Measurements from ENCODE around the gene KAZN. TPM values are rescaled to one million over a fixed set of nuclear protein-coding genes. Genes with fewer than 3 reads are reported as not detected.

The KAZN gene
- polyA plus RNA-seq, 1 experiment: 5.5 TPM

DNA sequence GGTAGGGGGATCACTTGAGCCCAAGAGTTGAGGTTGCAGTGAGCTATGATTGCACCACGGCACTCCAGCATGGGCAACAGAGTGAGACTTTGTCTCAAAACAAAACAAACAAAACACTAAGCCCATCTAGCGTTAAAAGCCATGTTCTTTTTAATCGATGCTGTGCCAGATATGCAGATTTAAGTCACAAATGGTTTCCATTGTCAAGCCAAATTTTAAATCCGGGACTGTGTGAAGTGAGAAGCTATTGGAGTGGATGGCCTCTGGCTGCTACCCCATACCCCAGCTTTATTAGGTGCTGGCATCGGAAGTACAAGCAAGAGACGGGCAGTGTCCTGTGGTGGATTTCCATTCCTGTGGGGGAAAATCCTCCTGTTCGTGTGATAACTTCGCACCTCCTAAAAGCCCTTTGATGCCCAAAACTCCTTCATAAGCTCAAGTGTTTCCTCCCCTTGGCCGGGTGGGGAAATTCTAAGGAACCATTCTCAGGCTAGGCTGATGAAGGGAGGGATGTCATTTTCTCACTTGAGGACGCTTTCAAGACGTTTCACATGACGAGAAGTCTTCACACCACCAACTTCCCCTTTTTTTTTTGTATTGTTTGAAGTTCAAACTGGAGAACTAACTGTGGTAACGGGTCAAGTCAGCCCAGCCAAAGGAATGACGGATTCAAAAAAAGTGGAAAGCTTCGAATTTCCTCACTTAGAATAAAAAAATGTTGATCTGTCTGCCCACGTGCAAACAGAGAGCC lies 140.8 kb downstream of the KAZN start:
- POLR2A ChIA-PET: no interaction called here
- CTCF ChIA-PET: no interaction called here
- TF ChIP-seq, protein P1, sequence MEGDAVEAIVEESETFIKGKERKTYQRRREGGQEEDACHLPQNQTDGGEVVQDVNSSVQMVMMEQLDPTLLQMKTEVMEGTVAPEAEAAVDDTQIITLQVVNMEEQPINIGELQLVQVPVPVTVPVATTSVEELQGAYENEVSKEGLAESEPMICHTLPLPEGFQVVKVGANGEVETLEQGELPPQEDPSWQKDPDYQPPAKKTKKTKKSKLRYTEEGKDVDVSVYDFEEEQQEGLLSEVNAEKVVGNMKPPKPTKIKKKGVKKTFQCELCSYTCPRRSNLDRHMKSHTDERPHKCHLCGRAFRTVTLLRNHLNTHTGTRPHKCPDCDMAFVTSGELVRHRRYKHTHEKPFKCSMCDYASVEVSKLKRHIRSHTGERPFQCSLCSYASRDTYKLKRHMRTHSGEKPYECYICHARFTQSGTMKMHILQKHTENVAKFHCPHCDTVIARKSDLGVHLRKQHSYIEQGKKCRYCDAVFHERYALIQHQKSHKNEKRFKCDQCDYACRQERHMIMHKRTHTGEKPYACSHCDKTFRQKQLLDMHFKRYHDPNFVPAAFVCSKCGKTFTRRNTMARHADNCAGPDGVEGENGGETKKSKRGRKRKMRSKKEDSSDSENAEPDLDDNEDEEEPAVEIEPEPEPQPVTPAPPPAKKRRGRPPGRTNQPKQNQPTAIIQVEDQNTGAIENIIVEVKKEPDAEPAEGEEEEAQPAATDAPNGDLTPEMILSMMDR (IDR thresholded peaks at IDR 0.05; ENCODE audit: insufficient read depth, low read depth, low read length): no peak
- no peak for DNase-seq (ENCODE audit: low read depth)
- Histone ChIP-seq H3K27me3 (ENCODE audit: control insufficient read depth, insufficient read depth, low read length) (no peaks in the 10 kb centered on the region), H3K36me3 (ENCODE audit: control insufficient read depth, insufficient read depth, low read length) (no peaks in the 10 kb centered on the region), H3K4me3 (ENCODE audit: low read depth, low read length) (no peak overlapping the region)

DNA sequence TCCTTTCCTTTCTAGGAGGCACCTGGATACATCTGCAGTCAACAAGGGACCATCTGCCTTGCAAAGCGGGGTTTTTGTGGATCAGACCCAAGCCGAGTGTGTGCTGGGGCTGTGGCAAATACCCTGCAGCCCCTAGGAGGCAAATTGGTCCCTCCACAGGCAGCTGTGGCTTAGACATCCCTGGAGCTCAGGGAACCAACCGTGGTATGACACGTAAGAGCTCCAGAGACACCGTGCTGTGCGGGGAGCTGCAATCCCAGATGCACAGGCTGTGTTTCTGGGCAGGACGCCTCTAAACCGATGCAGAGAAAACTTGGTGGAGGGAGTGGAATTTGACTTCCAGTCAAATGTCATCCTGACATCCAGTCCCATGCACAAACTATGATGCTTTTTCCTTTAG lies 141.5 kb downstream of the KAZN start:
- H3K27me3 ChIP-seq (ENCODE audit: control insufficient read depth, insufficient read depth, low read length): no peaks in the 10 kb centered on the region
- H3K4me3 ChIP-seq (ENCODE audit: low read depth, low read length): no peak overlapping the region
- CTCF ChIA-PET: no interaction called here
- TF ChIP-seq, protein P1 (IDR thresholded peaks at IDR 0.05; ENCODE audit: insufficient read depth, low read depth, low read length): no peak
- POLR2A ChIA-PET: no interaction called here
- DNase-seq (ENCODE audit: low read depth): no peak
- H3K36me3 ChIP-seq (ENCODE audit: control insufficient read depth, insufficient read depth, low read length): no peaks in the 10 kb centered on the region

DNA sequence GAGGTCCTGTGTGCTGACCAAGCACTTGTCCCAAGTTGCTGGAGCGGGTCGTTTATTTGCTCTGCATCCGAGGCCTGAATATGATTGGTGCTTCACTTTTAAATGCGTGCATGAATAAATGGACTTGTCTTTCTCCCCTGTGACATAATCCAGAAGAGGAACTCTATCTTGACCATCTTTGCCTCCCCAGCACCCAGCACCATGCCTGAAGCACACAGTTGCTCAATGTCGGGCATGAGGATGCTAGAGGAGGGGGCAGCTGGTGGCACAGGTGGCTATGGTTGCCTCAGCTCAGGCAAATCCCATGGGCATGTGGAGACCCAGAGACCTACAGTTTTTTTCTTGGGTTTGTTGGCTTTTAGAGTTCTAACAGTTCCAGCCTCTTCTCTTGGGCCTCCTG lies 142.6 kb downstream of the KAZN start:
- ChIA-PET CTCF (interaction anchor here (0.7 kb wide), 1 partner anchor 933 kb away, joined by 3 read pairs; no protein-coding TSS in a partner anchor), POLR2A (no interaction called here)
- TF ChIP-seq, protein P1 (IDR thresholded peaks at IDR 0.05; ENCODE audit: insufficient read depth, low read depth, low read length): no peak
- Histone ChIP-seq H3K36me3 (ENCODE audit: control insufficient read depth, insufficient read depth, low read length) (no peaks in the 10 kb centered on the region), H3K27me3 (ENCODE audit: control insufficient read depth, insufficient read depth, low read length) (no peaks in the 10 kb centered on the region), H3K4me3 (ENCODE audit: low read depth, low read length) (no peak overlapping the region)
- DNase-seq (ENCODE audit: low read depth): no peak

DNA sequence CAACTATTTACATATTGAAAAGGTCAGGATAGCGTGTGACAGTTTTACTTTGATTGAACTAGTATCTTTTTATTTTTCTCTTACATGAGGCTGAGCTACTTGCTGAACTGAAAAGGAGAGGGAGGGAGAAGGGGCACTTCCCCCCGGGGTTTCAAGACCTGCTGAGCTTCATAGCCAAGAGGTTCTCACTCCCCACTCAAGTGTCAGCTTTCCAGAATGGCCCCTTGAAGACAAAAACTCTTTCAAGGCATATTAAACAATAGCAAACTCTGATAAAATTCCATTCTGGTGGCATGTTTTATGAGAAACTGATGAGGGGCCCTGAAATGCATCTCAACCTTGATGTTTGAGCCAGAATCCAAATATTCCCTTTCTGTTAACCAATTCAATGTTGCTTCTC lies 143.0 kb downstream of the KAZN start:
- Histone ChIP-seq H3K4me3 (ENCODE audit: low read depth, low read length) (no peak overlapping the region), H3K27me3 (ENCODE audit: control insufficient read depth, insufficient read depth, low read length) (no peaks in the 10 kb centered on the region), H3K36me3 (ENCODE audit: control insufficient read depth, insufficient read depth, low read length) (no peaks in the 10 kb centered on the region)
- ChIA-PET POLR2A (interaction anchor here (0.5 to 0.6 kb wide), 2 partner anchors 13 to 269 kb away, joined by 3 to 5 read pairs; no protein-coding TSS in a partner anchor), CTCF (interaction anchor here (0.7 to 1.1 kb wide), 2 partner anchors 173 to 932 kb away, joined by 3 to 4 read pairs; no protein-coding TSS in a partner anchor)
- TF ChIP-seq, protein P1 (IDR thresholded peaks at IDR 0.05; ENCODE audit: insufficient read depth, low read depth, low read length): no peak
- DNase-seq (ENCODE audit: low read depth): no peak

DNA sequence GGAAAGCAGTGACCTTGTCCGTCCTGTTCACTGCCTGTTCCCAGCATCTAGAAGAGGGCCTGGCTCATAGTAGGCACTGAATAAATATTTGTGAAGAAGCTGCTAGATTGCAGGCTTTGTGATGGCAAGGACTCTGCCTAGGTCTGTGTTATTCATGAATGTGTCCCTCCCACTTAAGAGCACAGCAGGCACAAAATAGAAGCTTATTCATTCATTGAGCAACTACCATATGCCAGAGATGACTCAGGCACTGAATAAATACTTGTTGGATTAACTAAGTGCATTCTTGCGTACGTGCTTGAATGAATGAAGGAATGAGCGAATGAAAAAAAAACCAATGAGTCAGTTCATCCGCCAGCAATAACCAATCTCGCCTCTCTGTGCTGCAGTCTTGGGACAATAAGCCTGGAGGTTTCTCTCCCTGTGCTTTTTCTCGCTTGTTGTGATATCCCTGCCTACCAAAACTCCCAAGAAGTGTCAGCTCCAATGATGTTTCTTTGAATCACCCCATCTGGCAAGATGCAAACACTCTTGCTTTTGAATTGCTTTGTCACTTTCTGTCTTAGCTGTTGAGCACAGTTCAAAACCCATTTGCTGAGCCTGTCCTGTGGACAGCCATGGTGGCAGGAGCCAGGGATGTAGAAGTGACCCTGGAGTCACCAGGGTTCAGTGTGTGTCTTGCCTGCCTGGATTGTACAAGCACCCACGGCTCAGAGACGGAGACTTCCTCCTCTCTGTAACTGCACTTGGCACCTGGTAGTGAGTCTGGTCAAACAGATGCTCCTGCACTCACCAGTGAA lies 143.9 kb downstream of the KAZN start:
- TF ChIP-seq, protein P1 (IDR thresholded peaks at IDR 0.05; ENCODE audit: insufficient read depth, low read depth, low read length): no peak
- CTCF ChIA-PET: interaction anchor here (0.6 to 1.1 kb wide), 2 partner anchors 102 to 173 kb away, joined by 3 to 4 read pairs; no protein-coding TSS in a partner anchor
- POLR2A ChIA-PET: interaction anchor here (0.5 kb wide), 1 partner anchor 14 kb away, joined by 3 read pairs; no protein-coding TSS in a partner anchor
- DNase-seq (ENCODE audit: low read depth): peak; percentile 93
- no peaks in the 10 kb centered on the region for H3K36me3 ChIP-seq (ENCODE audit: control insufficient read depth, insufficient read depth, low read length)
- H3K4me3 ChIP-seq (ENCODE audit: low read depth, low read length): no peak overlapping the region
- no peaks in the 10 kb centered on the region for H3K27me3 ChIP-seq (ENCODE audit: control insufficient read depth, insufficient read depth, low read length)

Measured in BJ (cell line).